ENCODE measurements around the gene CTNND2. TPM values are rescaled to one million over a fixed set of nuclear protein-coding genes. Genes with fewer than 3 reads are reported as not detected.

Gene CTNND2
- polyA plus RNA-seq (ENCODE audit: insufficient read length in 4 of 4) = 1 to 10 TPM in 3 of 4 donors, under 1 TPM in 1; 0.68 to 2.9 (median 2.2) TPM

GRCh38 chr5:11904265-11904906, at the start of gene CTNND2:
Gene CTNND2 (minus strand): TSS chr5:11904446. CDS start chr5:11903853, 593 bp downstream.
- DNase-seq (ENCODE audit: low read depth in 4 of 4, low spot score in 3 of 4) = peak; percentile 43 to 66 (median 52)

DNA sequence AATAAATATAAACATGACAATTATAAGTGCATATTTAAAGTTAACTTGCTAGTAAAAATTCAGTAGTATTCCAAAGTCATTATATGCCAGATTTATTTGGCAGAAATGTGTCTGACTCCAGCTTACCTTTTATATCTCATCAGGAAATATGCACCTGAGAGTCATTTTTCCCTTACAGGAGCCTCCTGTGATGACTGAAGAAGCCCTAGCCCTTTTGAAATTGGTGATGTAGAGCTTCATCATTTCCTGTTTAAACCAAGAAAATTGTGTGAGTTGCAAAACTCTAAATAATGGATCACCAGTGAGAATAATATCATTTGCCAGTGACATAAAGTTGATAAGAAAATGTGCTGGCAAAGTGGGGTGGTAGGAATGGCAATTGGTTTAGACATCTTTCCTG, 42.1 kb upstream of the CTNND2 start:
- DNase-seq (ENCODE audit: low read depth in 4 of 4, low spot score in 3 of 4) = no peak

GRCh38 chr5:11941566-11941965, 37.3 kb upstream of the CTNND2 start:
- DNase-seq (ENCODE audit: low read depth in 4 of 4, low spot score in 3 of 4) = peak in 1 of 4 donors; percentile 1

DNA sequence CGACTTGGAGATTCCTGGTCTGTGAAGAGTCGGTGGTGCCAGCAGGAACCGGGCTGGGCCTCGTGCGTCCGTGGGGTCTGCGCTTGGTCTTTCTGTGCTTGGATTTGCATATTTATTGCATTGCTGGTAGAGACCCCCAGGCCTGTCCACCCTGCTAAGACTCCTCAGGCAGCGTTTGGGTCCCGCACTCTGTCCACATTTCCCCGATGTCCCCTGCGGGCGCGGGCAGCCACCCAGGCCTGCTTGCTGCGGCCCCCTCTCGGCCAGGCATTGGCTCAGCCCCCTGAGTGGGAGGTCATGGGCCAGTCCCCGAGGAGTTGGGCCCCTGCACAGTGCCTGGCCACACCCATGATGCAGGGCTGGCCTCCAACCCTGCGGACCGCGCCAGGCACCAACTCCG, 27.4 kb upstream of the CTNND2 start:
- DNase-seq (ENCODE audit: low read depth in 4 of 4, low spot score in 3 of 4) = no peak

GRCh38 chr5:11928909-11929308, 24.7 kb upstream of the CTNND2 start:
- DNase-seq (ENCODE audit: low read depth in 4 of 4, low spot score in 3 of 4) = no peak

GRCh38 chr5:11925701-11926100, 21.5 kb upstream of the CTNND2 start:
- no peak for DNase-seq (ENCODE audit: low read depth in 4 of 4, low spot score in 3 of 4)

- DNase-seq (ENCODE audit: low read depth in 4 of 4, low spot score in 3 of 4) = no peak
Observed at GRCh38 chr5:11922394-11922793, 18.1 kb upstream of the CTNND2 start.

GRCh38 chr5:11918463-11919045, 14.3 kb upstream of the CTNND2 start:
- no peak for DNase-seq (ENCODE audit: low read depth in 4 of 4, low spot score in 3 of 4)

DNA sequence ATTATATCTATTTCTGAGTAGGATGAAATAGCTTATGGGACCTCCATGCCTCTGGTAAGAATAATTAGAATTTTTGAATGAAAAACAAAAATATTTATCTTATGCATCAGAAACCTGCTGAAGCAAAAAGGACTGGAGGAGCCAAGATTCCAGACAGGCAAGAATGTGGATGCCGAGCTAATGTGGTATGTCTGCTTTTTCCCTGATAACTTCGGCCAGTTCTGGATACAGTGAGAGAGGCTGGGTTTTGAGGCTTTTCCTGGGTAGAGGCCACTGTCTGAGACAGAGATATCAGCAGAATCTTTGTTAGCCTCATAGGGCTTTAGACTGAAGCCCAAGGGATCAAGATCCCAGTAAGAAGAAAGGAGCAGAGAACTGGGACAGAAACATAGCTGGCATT, 5.2 kb upstream of the CTNND2 start:
- DNase-seq (ENCODE audit: low read depth in 4 of 4, low spot score in 3 of 4) = no peak

DNA sequence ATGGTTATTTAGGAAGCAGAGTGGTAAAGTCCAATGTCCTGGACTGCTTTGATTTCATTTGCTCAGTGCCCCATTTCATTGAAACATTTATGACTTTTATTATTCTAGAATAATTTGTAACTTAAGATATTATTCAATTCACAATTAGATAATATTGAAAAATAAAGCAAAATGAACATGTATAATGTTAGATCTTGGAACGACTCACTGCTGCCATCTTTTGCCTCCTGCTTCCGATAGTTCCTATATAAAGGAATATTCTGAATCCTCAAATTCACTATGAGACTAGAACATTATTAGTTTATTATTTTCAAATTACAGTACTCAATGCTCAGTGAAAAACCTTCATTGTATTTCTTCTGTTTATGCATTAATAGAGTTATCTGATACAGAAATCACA, 2.3 kb upstream of the CTNND2 start:
- DNase-seq (ENCODE audit: low read depth in 4 of 4, low spot score in 3 of 4) = no peak

- no peak for DNase-seq (ENCODE audit: low read depth in 4 of 4, low spot score in 3 of 4)
Observed at GRCh38 chr5:11905206-11905605, 960 bp upstream of the CTNND2 start.

- DNase-seq (ENCODE audit: low read depth in 4 of 4, low spot score in 3 of 4) = peak in 1 of 4 donors; percentile 10
Observed at GRCh38 chr5:11903614-11904264, 507 bp downstream of the CTNND2 start.

DNA sequence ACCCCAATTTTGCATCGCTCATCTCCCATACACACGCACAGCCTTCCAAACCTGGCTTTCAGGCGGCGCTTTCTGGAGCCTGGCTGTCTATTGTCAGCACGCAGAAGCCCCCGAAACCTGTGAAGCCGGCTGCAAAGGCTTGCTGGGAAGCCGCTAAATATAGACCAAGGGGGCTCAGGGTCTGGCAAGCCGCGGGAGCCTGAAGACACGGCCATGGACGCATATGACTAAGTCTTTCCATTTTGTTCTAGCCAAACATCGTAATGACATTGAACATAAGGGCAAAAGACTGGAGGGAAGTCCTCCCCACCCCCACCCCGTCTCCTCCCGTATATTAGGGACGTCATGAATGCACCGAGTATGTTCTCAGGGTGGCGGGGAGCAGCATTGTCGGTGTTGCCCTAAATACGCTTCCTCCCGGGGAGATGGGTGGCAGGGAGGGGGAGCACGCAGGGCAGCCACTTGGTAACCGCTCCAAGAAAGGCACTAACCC, 1.1 kb downstream of the CTNND2 start:
- DNase-seq (ENCODE audit: low read depth in 4 of 4, low spot score in 3 of 4) = no peak

GRCh38 chr5:11902201-11902619, 2.0 kb downstream of the CTNND2 start:
- no peak for DNase-seq (ENCODE audit: low read depth in 4 of 4, low spot score in 3 of 4)

DNA sequence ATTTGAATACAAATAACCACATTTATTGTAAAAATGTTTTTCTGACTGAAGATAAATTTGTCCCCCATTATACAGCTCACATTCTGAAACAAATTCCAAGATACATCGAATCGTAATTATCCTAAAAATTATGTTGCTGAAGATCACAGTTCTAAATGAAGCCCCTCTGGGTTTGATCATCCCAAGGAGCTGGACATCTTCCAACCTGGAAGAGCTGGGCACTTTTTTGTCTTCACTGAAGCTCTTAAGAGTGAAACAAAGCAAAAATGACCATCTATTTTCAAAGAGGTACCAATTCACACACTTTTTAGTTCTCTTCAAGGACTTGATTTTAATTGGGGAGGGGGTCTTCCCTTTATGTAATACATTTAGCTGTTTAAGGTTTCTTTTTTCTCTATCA, 5.5 kb downstream of the CTNND2 start:
- no peak for DNase-seq (ENCODE audit: low read depth in 4 of 4, low spot score in 3 of 4)

DNA sequence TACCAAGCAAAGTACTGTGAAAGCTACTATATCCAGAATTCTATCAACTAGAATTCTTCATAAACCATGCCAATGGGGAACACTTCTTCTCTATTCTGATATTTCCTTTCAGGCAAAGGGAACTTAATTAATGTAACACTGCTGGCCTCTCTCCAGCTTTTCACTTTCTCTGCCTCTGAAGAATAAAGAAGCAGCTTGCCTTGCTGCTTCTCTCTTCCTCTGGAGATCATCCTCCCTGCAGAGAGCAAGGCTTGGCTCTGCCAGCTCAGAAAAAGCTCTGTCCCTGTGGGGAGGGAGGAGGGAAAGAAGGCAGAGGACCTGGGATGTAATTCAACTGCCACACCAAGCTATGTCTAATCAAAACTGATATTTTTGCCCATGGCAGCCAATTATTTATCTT, 6.5 kb downstream of the CTNND2 start:
- DNase-seq (ENCODE audit: low read depth in 4 of 4, low spot score in 3 of 4) = no peak

DNA sequence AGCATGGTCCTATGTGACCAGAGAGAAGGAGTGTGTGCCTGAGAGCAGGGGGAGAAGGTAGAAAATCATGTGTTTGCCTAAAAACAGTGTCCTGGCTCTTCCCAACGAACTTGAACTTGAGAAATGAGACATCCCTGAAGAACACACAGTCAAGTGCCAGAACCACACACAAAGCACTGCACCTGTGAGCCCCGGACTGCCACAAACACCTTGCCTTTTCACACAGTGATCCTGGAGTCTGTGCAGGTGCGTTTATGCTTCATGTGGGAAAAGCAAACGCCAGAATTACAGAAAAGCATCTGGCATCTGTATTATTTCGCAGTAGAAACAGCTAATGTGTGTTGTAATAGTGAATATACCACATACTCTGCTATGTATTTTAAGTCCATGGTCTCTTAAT, 9.3 kb downstream of the CTNND2 start:
- no peak for DNase-seq (ENCODE audit: low read depth in 4 of 4, low spot score in 3 of 4)

GRCh38 chr5:11892832-11893231, 11.4 kb downstream of the CTNND2 start:
- no peak for DNase-seq (ENCODE audit: low read depth in 4 of 4, low spot score in 3 of 4)

DNA sequence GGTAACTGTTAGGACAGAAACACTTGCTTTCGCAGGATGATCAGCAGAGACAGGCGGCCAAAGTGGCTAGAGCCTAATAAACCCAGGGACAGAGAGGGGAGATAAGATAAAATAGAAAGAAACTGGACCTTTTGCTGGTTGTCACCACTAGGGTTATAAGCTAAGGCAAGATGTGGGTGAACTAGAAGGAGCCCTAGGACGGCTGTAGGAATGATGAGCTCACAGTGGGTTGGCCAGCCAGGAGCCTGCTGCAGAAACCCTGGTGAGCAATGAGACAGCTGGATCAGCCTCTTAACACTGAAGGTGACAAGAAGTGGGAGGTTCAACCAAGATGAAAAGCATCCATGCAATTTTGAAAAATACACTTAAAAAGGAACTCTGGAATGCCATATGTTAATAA, 13.5 kb downstream of the CTNND2 start:
- DNase-seq (ENCODE audit: low read depth in 4 of 4, low spot score in 3 of 4) = no peak

DNA sequence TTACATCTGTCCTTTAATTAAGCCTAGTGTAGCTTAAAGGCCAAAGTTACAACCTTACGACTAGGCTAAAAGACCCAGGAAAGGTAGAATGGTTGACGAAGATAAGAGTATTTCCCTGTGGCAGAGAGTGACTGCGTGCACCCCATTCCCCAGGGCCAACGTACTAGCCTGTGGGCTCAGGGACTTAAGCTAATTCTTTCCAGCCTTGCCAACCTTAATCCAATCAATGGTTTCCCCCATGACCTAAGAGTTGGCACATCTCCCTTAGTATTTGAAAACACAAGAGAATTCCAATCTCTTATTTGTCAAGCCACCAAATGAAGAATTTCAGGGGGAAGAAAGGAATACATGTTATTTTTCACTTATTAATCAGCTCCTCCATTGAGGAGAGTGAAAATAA, 16.0 kb downstream of the CTNND2 start:
- DNase-seq (ENCODE audit: low read depth in 4 of 4, low spot score in 3 of 4) = no peak

DNA sequence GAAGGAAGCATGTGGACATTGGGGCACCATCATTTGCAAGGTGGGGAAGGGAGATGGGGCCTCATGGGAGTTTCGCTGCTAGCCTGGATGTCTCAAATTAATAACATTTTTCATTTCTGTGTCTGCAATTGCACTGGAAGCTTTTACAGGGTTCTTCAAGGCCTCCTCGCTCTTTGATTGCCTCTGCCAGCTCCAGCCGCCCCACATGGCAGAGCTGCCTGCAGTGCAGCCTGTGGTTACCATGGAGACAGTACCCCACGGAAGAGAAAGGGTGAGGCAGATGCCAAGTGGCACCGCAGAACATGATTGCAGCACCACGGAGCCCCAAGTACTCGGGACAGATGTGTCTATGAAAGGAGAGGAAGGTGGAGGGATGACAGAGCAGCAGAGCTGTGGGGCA, 25.4 kb downstream of the CTNND2 start:
- DNase-seq (ENCODE audit: low read depth in 4 of 4, low spot score in 3 of 4) = no peak

GRCh38 chr5:11873587-11873986, 30.7 kb downstream of the CTNND2 start:
- DNase-seq (ENCODE audit: low read depth in 4 of 4, low spot score in 3 of 4) = no peak
